Cardiac fibroblast (primary cell): ENCODE results near the gene INHBB.

Experiments used
- DNase-seq, 2 donors: peaks; one replicate each; pipeline versions ENCODE4 v3.0.0 to v3.0.0-alpha.2; 2010; ENCODE audit warnings: low read depth in 2 of 2
- H3K4me3 ChIP-seq, 2 donors: replicated peaks in 1 of 2; 1 replicate in 1 of 2; 2 replicates in 1 of 2; pipeline ENCODE4 v1.5.1; 2011; ENCODE audit warnings: low read depth in 2 of 2, low read length in 2 of 2, mild to moderate bottlenecking in 2 of 2, moderate library complexity in 1 of 2
- TF ChIP-seq, protein P1 (sequence below): IDR thresholded peaks from one replicate; pipeline ENCODE4 v1.5.1; 2011; ENCODE audit warnings: low read depth, mild to moderate bottlenecking, low read length, inconsistent platforms

The INHBB gene

DNA sequence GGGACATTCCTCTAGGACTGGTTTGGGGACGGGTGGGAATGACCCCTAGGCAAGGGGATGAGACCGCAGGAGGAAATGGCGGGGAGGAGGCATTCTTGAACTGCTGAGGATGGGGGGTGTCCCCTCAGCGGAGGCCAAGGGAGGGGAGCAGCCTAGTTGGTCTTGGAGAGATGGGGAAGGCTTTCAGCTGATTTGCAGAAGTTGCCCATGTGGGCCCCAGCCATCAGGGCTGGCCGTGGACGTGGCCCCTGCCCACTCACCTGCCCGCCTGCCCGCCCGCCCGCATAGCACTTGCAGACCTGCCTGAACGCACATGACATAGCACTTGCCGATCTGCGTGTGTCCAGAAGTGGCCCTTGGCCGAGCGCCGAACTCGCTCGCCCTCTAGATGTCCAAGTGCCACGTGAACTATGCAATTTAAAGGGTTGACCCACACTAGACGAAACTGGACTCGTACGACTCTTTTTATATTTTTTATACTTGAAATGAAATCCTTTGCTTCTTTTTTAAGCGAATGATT is 4.9 kb downstream of the INHBB start:
- DNase-seq: no peak
- no peak overlapping the region for H3K4me3 ChIP-seq
- TF ChIP-seq, protein P1, sequence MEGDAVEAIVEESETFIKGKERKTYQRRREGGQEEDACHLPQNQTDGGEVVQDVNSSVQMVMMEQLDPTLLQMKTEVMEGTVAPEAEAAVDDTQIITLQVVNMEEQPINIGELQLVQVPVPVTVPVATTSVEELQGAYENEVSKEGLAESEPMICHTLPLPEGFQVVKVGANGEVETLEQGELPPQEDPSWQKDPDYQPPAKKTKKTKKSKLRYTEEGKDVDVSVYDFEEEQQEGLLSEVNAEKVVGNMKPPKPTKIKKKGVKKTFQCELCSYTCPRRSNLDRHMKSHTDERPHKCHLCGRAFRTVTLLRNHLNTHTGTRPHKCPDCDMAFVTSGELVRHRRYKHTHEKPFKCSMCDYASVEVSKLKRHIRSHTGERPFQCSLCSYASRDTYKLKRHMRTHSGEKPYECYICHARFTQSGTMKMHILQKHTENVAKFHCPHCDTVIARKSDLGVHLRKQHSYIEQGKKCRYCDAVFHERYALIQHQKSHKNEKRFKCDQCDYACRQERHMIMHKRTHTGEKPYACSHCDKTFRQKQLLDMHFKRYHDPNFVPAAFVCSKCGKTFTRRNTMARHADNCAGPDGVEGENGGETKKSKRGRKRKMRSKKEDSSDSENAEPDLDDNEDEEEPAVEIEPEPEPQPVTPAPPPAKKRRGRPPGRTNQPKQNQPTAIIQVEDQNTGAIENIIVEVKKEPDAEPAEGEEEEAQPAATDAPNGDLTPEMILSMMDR: no peak

DNA sequence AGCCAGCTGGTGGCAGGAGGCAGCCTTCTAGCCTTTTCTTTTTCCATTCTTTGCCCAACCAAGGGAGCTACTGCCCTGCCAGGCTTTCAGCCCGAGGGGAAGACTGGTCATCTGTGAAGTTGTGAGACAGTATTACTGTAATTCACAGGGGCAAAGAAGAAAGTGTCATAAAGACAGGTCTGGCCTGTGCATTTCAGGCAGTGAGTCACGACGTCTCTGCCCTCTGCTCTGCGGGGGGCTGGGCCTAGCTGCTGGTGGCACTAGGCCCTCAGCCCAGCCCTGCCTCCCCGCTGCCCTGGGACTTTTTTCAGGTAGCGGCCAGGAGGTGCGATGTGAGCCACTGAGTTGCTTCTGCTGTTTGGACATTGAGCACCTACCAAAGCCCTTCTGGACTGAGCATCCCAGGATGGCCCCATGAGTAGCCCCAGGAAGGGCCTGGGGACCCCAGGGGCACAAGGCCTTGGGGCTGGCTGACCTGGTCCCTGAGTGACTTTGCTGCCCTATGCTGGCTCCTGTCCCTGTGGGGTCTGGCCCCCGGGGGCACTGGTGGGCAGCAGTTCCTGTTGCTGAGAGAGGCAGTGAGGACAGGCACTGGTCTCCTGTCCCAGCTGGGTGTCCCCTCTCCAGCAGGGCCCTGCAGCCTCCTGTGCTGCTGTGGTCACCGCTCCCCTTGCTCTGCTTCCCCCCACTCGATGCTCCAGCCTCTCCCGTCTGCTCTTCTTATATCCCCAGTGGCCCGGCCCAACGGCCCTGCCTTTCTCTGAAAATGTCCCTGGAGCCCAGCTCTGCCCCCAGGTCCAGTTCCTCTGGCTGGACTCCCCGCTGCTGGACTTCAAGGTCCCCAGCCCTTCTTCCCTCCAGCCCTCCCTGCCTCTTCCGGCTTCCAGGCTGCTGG is 7.0 kb downstream of the INHBB start:
- TF ChIP-seq, protein P1: no peak
- DNase-seq: no peak
- no peak overlapping the region for H3K4me3 ChIP-seq

DNA sequence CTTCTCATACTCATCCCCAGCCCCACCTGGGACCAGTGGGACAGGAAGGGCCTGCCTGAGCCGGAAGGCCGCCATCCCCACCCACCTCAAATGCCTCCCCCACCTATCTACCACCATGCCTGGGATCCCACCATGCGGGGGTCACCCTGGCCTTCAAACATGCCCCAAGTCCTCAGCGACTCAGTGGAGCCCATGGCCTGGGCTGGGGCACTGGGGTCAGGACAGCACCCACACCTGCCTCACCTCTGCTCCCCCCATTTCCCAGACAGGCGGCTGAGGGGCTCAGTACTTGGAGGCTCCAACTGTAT is 7.6 kb downstream of the INHBB start:
- TF ChIP-seq, protein P1: no peak
- no peak overlapping the region for H3K4me3 ChIP-seq
- DNase-seq: no peak

DNA sequence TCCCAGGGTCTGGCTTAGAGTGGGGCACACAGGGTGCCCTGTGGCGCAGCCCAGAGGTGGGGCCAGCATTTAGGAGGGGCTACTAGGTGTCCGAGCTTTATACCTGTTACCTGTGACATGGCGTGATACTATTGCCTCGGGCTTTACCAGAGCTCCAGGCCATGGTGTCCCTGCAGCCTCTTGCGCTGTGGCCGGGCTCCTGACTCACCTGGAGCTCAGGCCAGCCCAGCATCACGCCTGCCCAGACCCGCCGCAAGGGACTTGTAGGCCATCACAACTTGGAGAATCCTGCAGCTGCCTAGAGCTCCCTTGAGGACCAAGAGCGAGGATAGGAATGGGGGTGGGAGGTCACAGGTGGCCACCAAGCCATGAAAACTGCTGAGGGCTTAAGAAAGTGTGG is 8.0 kb downstream of the INHBB start:
- TF ChIP-seq, protein P1: no peak
- DNase-seq: no peak
- H3K4me3 ChIP-seq: no peak overlapping the region

DNA sequence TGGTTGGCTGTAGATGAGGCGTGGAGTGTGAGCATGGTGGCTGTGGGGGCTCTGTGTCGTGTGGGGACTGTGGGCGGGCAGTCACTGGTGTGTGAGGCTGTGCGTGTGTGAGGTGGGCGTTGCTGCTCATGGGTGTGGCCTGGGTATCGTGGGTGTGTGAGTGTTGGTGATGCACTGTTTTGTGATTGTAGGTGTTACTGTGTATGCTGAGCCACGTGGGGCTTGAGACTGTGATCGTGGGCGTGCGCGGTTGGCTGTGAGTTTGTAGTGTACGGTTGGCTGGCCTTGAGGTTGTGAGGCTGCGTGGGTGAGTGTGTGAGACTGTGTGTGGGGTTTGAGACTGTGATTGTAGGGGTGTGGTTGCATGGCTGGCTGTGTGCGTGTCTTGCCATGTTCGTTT is 8.5 kb downstream of the INHBB start:
- no peak overlapping the region for H3K4me3 ChIP-seq
- DNase-seq: no peak
- TF ChIP-seq, protein P1: no peak

DNA sequence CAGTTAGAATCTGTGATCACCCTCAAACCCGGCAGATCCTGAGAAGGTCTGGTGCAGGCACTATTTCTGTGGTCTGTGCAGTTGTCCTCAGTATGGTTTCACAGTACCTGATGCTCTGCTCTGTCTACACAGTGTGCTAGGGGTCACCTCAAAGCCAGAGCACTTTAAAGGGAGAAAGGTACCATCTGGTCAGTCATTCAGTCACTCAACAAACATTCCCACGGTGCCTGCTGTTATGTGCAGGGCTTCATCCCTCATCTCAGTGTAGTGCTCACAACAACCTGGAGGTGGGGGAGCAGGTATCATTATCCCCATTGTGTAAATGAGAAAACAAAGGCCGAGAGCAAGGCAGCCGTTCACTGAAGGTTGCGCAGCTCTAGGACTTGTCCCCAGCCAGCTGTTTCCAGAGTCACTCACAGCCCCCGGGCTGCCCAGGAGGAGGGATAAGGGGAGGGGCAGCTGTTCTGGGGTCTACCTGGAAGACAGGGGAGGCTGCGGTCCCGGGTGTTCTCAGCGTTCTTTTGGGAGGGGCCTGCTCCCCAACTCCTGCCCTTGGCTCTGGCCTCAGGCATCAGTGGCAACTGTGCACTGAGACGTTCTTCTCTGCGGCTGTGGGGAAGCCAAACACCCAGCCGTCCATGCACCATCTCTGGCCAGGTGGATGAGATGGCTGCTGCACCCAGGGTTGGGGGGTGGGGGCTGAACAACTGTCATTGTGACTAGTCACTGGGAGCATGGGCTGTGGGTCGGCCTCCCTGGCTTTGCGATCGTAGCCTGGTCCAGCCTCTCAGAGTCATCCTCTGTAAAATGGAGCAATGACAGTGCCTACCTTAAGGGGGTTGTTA is 9.2 kb downstream of the INHBB start:
- DNase-seq: no peak
- H3K4me3 ChIP-seq: no peak overlapping the region
- TF ChIP-seq, protein P1: no peak
